Ascending aorta (tissue), 2 donors: ENCODE data around the gene AMN. TPM values are rescaled to one million over a fixed set of nuclear protein-coding genes. Genes with fewer than 3 reads are reported as not detected.

Source experiments
- DNase-seq, 2 donors: peaks; one replicate each; pipeline ENCODE4 v3.0.0-alpha.2; 2019; ENCODE audit warnings: low spot score in 2 of 2
- H3K27ac ChIP-seq, 2 donors: fragments of 200-600 bp; sonication (generic); one replicate each; pipeline ENCODE4 v1.5.1; 2016 to 2017; ENCODE audit warnings: mild to moderate bottlenecking in 1 of 2
- H3K27me3 ChIP-seq: fragments of 200-600 bp; sonication (generic); one replicate; pipeline ENCODE4 v1.5.1; 2017
- H3K36me3 ChIP-seq, 2 donors: fragments of 200-600 bp; sonication (generic); one replicate each; pipeline ENCODE4 v1.5.1; 2016
- H3K4me1 ChIP-seq, 2 donors: fragments of 200-600 bp; sonication (generic); one replicate each; pipeline ENCODE4 v1.5.1; 2016 to 2017; ENCODE audit warnings: mild to moderate bottlenecking in 1 of 2
- H3K4me3 ChIP-seq, 2 donors: fragments of 200-600 bp; sonication (generic); one replicate each; pipeline ENCODE4 v1.5.1; 2016 to 2017; ENCODE audit warnings: mild to moderate bottlenecking in 1 of 2
- H3K9me3 ChIP-seq, 2 donors: fragments of 200-600 bp; sonication (generic); one replicate each; pipeline ENCODE4 v1.5.1; 2016
- intact Hi-C: fragments of 100-400 bp; cut with DNase I; formaldehyde crosslinking; loops from one replicate; pipeline ENCODE4 v1.15.1; 2023
- total RNA-seq: library from RNA; depleted of rRNA; stranded (reverse); fragments of >200 nt; gene quantifications from one replicate; pipeline ENCODE4 v1.1.0, GENCODE V29; 2016
- TF ChIP-seq, protein P1 (sequence below), 3 experiments: fragments of 200-600 bp in 2 of 3; fragments of 450-650 bp in 1 of 3; sonication (generic) in 2 of 3; IDR thresholded peaks; one replicate each; pipeline ENCODE4 v1.5.1; 2016 to 2019; ENCODE audit warnings: antibody characterized with exemption in 3 of 3, mild to moderate bottlenecking in 1 of 3, moderate library complexity in 1 of 3

Gene AMN
- total RNA-seq, 1 donor from 2014 or later: 0.32 TPM

DNA sequence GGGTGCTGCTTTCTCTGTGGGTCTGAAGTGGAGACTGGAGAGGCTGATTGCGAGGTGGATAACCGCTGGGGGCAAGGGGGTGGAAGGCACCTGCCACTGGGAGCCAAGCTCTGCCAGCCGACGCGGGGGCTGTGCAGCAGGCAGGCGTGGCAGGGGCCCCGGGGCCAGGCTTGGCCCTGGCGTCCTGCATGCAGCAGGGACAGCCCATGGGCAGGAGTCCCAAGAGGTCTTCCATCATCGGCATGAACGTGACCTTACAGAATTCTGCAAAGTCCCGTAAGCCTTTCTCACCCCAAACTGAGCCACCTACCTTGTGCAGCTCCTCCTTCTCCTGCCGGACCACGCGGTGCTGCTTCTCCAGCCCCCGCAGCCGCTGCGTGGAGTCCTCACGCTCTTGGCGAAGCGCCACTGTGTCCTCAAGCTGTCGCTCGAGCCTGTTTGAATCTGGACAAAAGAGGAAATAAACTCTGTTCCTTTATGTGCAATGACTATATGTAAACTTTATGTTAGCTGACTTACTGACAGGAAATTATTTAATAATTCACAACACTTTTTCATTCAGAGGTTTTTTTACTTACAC is 51.3 kb downstream of the AMN start:
- TF ChIP-seq, protein P1, sequence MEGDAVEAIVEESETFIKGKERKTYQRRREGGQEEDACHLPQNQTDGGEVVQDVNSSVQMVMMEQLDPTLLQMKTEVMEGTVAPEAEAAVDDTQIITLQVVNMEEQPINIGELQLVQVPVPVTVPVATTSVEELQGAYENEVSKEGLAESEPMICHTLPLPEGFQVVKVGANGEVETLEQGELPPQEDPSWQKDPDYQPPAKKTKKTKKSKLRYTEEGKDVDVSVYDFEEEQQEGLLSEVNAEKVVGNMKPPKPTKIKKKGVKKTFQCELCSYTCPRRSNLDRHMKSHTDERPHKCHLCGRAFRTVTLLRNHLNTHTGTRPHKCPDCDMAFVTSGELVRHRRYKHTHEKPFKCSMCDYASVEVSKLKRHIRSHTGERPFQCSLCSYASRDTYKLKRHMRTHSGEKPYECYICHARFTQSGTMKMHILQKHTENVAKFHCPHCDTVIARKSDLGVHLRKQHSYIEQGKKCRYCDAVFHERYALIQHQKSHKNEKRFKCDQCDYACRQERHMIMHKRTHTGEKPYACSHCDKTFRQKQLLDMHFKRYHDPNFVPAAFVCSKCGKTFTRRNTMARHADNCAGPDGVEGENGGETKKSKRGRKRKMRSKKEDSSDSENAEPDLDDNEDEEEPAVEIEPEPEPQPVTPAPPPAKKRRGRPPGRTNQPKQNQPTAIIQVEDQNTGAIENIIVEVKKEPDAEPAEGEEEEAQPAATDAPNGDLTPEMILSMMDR (IDR thresholded peaks at IDR 0.05): no peak
- no peaks in the 10 kb centered on the region for H3K27me3 ChIP-seq
- H3K36me3 ChIP-seq: peaks cover 80 to 97% of the 10 kb centered on the region in 2 donors
- H3K9me3 ChIP-seq: no peaks in the 10 kb centered on the region
- no peak overlapping the region for H3K4me3 ChIP-seq
- no peaks in the 10 kb centered on the region for H3K4me1 ChIP-seq
- H3K27ac ChIP-seq: no peak overlapping the region
- intact Hi-C loops: no loop called here
- DNase-seq: no peak

- no peaks in the 10 kb centered on the region for H3K27me3 ChIP-seq
- H3K4me3 ChIP-seq: no peak overlapping the region
- peaks cover 73 to 97% of the 10 kb centered on the region in 2 donors for H3K36me3 ChIP-seq
- DNase-seq: no peak
- no peaks in the 10 kb centered on the region for H3K9me3 ChIP-seq
- H3K27ac ChIP-seq: no peak overlapping the region
- TF ChIP-seq, protein P1 (IDR thresholded peaks at IDR 0.05): no peak
- H3K4me1 ChIP-seq: no peaks in the 10 kb centered on the region
- intact Hi-C loops: no loop called here
Observed at GRCh38 chr14:102975662-102976061, 53.2 kb downstream of the AMN start.

DNA sequence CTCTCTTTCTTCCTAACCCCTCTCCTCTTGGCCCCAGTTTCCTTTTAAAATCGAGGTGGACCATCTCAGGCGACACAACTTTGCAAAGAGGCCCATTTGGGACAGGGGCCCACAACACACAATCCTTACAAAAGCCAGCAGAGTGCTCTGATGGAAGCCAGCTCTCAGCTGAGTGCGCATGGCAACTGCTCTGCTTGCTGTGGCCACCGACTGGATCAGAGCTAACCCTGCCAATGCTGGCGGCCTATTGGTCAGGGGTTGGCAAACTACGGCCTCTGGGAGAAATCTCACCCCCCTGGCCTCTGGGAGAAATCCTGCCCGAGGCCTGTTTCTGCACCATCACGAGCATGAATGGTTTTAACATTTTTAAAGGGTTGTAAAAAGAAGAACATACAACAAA is 55.0 kb downstream of the AMN start:
- Histone ChIP-seq H3K4me1 (no peaks in the 10 kb centered on the region), H3K27ac (no peak overlapping the region), H3K9me3 (no peaks in the 10 kb centered on the region), H3K27me3 (no peaks in the 10 kb centered on the region), H3K36me3 (peaks cover 70 to 97% of the 10 kb centered on the region in 2 donors), H3K4me3 (no peak overlapping the region)
- intact Hi-C loops: no loop called here
- no peak for DNase-seq
- TF ChIP-seq, protein P1 (IDR thresholded peaks at IDR 0.05): no peak

GRCh38 chr14:102979406-102979805 is 56.9 kb downstream of the AMN start:
- intact Hi-C loops: no loop called here
- H3K27me3 ChIP-seq: no peaks in the 10 kb centered on the region
- DNase-seq: no peak
- H3K4me3 ChIP-seq: no peak overlapping the region
- no peak overlapping the region for H3K27ac ChIP-seq
- TF ChIP-seq, protein P1 (IDR thresholded peaks at IDR 0.05): no peak
- peaks cover 65 to 96% of the 10 kb centered on the region in 2 donors for H3K36me3 ChIP-seq
- no peaks in the 10 kb centered on the region for H3K4me1 ChIP-seq
- H3K9me3 ChIP-seq: no peaks in the 10 kb centered on the region

DNA sequence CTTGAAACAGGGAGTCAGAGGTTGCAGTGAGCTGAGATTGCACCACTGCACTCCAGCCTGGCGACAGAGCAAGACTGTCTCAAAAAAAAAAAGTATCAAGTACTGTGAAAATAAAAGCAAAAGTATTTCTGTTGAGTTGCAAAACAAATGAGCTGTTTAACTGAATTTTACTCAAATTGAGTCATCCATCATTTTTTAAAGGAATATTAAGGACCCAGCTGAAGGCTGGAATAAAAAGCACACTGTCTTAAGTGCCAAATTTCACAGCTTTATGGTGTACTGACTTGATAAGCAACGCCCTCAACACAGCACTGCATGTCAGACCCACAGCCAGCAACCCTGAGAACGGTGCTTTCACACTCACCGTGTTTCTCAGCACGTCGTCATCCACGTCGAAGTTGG is 57.9 kb downstream of the AMN start:
- H3K4me1 ChIP-seq: no peaks in the 10 kb centered on the region
- H3K27me3 ChIP-seq: no peaks in the 10 kb centered on the region
- no peak overlapping the region for H3K27ac ChIP-seq
- intact Hi-C loops: no loop called here
- peaks cover 63 to 94% of the 10 kb centered on the region in 2 donors for H3K36me3 ChIP-seq
- DNase-seq: no peak
- no peak overlapping the region for H3K4me3 ChIP-seq
- TF ChIP-seq, protein P1 (IDR thresholded peaks at IDR 0.05): no peak
- no peaks in the 10 kb centered on the region for H3K9me3 ChIP-seq

Other genes starting within 250 kb of the AMN start
- gene TRAF3, start 145.2 kb upstream of the AMN start, total RNA-seq: 12.2 TPM
- gene CDC42BPB, start 134.9 kb downstream of the AMN start, total RNA-seq: 96.5 TPM
- not detected for gene LBHD2, start 161.5 kb downstream of the AMN start, total RNA-seq
- gene EXOC3L4, start 172.1 kb downstream of the AMN start, total RNA-seq: not detected
- gene TNFAIP2, start 200.8 kb downstream of the AMN start, total RNA-seq: 133 TPM